ENCODE data around the gene COL18A1. TPM values are rescaled to one million over a fixed set of nuclear protein-coding genes. Genes with fewer than 3 reads are reported as not detected.
A peak's percentile ranks its signal among the peaks of the same experiment; 100 is the strongest.
"Not testable (repeated sequence)": the region's sequence is repeated elsewhere in the genome, so short reads cannot be mapped to it uniquely, and the experiment has no call there.

Gene COL18A1
- total RNA-seq, 1 donor from 2014 or later = 535 TPM

- no peak overlapping the region for H3K4me3 ChIP-seq (ENCODE audit: low read depth, low read length)
- no peak for TF ChIP-seq CTCF (conservative IDR thresholded peaks at IDR 0.05; ENCODE audit: low read depth, low read length)
- DNase-seq (ENCODE audit: low read depth) = no peak
Observed at GRCh38 chr21:45436351-45437065, 31.5 kb downstream of the COL18A1 start.

- not testable (repeated sequence) for DNase-seq (ENCODE audit: low read depth); H3K4me3 ChIP-seq (ENCODE audit: low read depth, low read length)
Observed at GRCh38 chr21:45437844-45438243, 32.9 kb downstream of the COL18A1 start.

GRCh38 chr21:45438391-45439145 is 33.6 kb downstream of the COL18A1 start:
- no peak for TF ChIP-seq CTCF (conservative IDR thresholded peaks at IDR 0.05; ENCODE audit: low read depth, low read length)
- peak overlapping the region; percentile 27 for H3K4me3 ChIP-seq (ENCODE audit: low read depth, low read length)
- DNase-seq (ENCODE audit: low read depth) = no peak

GRCh38 chr21:45439161-45439872 is 34.4 kb downstream of the COL18A1 start:
- peak overlapping the region; percentile 27 for H3K4me3 ChIP-seq (ENCODE audit: low read depth, low read length)
- DNase-seq (ENCODE audit: low read depth) = peak; percentile 80
- TF ChIP-seq CTCF (conservative IDR thresholded peaks at IDR 0.05; ENCODE audit: low read depth, low read length) = peak; percentile 87

- no peak for DNase-seq (ENCODE audit: low read depth)
- H3K4me3 ChIP-seq (ENCODE audit: low read depth, low read length) = no peak overlapping the region
- TF ChIP-seq CTCF (conservative IDR thresholded peaks at IDR 0.05; ENCODE audit: low read depth, low read length) = no peak
Observed at GRCh38 chr21:45439901-45440461, 35.0 kb downstream of the COL18A1 start.

- no peak overlapping the region for H3K4me3 ChIP-seq (ENCODE audit: low read depth, low read length)
- TF ChIP-seq CTCF (conservative IDR thresholded peaks at IDR 0.05; ENCODE audit: low read depth, low read length) = no peak
- no peak for DNase-seq (ENCODE audit: low read depth)
Observed at GRCh38 chr21:45440736-45441350, 35.9 kb downstream of the COL18A1 start.

All from epithelial cell of proximal tubule (primary cell).